HFFc6 (cell line): ENCODE data around the gene ANGPTL5. TPM values are rescaled to one million over a fixed set of nuclear protein-coding genes. Genes with fewer than 3 reads are reported as not detected.
A peak's percentile ranks its signal among the peaks of the same experiment; 100 is the strongest.
"Not testable (repeated sequence)": the region's sequence is repeated elsewhere in the genome, so short reads cannot be mapped to it uniquely, and the experiment has no call there.

Experiments
- DNase-seq: peaks from one replicate; pipeline ENCODE4 v3.0.0-alpha.2; 2018
- H3K27ac Mint-ChIP-seq: 2 replicates; pipeline ENCODE4 v1.8.0; 2020; ENCODE audit warnings: mild to moderate bottlenecking, mixed read lengths
- H3K27me3 Mint-ChIP-seq: 2 replicates; pipeline ENCODE4 v1.8.0; 2021; ENCODE audit warnings: mild to moderate bottlenecking, moderate library complexity, mixed read lengths; ENCODE audit not compliant: insufficient read depth
- H3K36me3 Mint-ChIP-seq: 2 replicates; pipeline ENCODE4 v1.8.0; 2021; ENCODE audit warnings: low read depth, mixed read lengths
- H3K4me1 Mint-ChIP-seq: 2 replicates; pipeline ENCODE4 v1.8.0; 2020; ENCODE audit warnings: low read depth, mixed read lengths
- H3K4me3 Mint-ChIP-seq: 2 replicates; pipeline ENCODE4 v1.8.0; 2020; ENCODE audit warnings: mild to moderate bottlenecking, moderate library complexity, mixed read lengths
- H3K9me3 Mint-ChIP-seq: 2 replicates; pipeline ENCODE4 v1.8.0; 2020; ENCODE audit warnings: mild to moderate bottlenecking, mixed read lengths
- CTCF ChIP-seq: fragments of 200-600 bp; sonication (generic); IDR thresholded peaks from 2 replicates; pipeline ENCODE4 v1.5.0; 2021; ENCODE audit warnings: antibody characterized with exemption, mild to moderate bottlenecking
- total RNA-seq, 6 experiments: library from RNA; stranded (reverse); fragmentation: NEBNext Ultra II Directional; extraction: Animal tissue kit (Norgen Biotek cat#: 25700); gene quantifications; 2 replicates in 1 of 6; 3 replicates in 5 of 6; pipeline ENCODE4 v1.2.3, GENCODE V29; 2021

ANGPTL5 gene
- total RNA-seq, 6 experiments from 2014 or later: not detected

GRCh38 chr11:101862391-101863233, 53.7 kb downstream of the ANGPTL5 start:
- H3K36me3 Mint-ChIP-seq: peaks cover 11% of the 10 kb centered on the region
- DNase-seq: peak; percentile 72
- peak overlapping the region; percentile 64 for H3K27ac Mint-ChIP-seq
- H3K27me3 Mint-ChIP-seq: no peaks in the 10 kb centered on the region
- H3K4me1 Mint-ChIP-seq: peaks cover 68% of the 10 kb centered on the region
- H3K4me3 Mint-ChIP-seq: peak overlapping the region; percentile 34
- peak; percentile 78 for TF ChIP-seq CTCF
- peaks cover 11% of the 10 kb centered on the region for H3K9me3 Mint-ChIP-seq

- H3K4me1 Mint-ChIP-seq: peaks cover 50% of the 10 kb centered on the region
- H3K36me3 Mint-ChIP-seq: peaks cover 11% of the 10 kb centered on the region
- H3K27ac Mint-ChIP-seq: no peak overlapping the region
- H3K4me3 Mint-ChIP-seq: no peak overlapping the region
- H3K27me3 Mint-ChIP-seq: no peaks in the 10 kb centered on the region
- peak; percentile 62 for DNase-seq
- TF ChIP-seq CTCF: peak; percentile 91
- H3K9me3 Mint-ChIP-seq: peaks cover 11% of the 10 kb centered on the region
Measured at GRCh38 chr11:101860696-101861427, 55.5 kb downstream of the ANGPTL5 start.

DNA sequence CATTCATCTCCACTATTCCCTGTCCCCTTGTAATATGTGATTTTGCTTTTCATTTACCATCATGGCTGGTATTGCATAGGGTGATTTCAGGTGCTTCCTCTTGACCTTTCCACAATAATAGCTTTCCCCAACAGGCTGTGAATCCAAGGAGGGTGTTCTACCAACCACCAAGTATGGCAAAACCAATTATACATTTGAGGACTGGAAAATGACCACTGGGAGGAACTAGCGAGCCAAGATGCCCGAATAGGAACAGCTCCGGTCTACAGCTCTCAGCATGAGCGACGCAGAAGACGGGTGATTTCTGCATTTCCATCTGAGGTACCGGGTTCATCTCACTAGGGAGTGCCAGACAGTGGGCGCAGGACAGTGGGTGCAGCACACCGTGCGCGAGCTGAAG, 64.1 kb downstream of the ANGPTL5 start:
- not testable (repeated sequence) for H3K9me3 Mint-ChIP-seq, H3K4me3 Mint-ChIP-seq, DNase-seq, H3K4me1 Mint-ChIP-seq, H3K36me3 Mint-ChIP-seq, H3K27me3 Mint-ChIP-seq, H3K27ac Mint-ChIP-seq
- TF ChIP-seq CTCF: peak; percentile 58

- H3K27ac Mint-ChIP-seq: no peak overlapping the region
- H3K4me1 Mint-ChIP-seq: no peaks in the 10 kb centered on the region
- peaks cover 4% of the 10 kb centered on the region for H3K27me3 Mint-ChIP-seq
- no peaks in the 10 kb centered on the region for H3K36me3 Mint-ChIP-seq
- TF ChIP-seq CTCF: peak; percentile 85
- no peak for DNase-seq
- H3K9me3 Mint-ChIP-seq: no peaks in the 10 kb centered on the region; the same call in 1 of the 2 replicates
- no peak overlapping the region for H3K4me3 Mint-ChIP-seq
Measured at GRCh38 chr11:101848262-101848661, 68.1 kb downstream of the ANGPTL5 start.

DNA sequence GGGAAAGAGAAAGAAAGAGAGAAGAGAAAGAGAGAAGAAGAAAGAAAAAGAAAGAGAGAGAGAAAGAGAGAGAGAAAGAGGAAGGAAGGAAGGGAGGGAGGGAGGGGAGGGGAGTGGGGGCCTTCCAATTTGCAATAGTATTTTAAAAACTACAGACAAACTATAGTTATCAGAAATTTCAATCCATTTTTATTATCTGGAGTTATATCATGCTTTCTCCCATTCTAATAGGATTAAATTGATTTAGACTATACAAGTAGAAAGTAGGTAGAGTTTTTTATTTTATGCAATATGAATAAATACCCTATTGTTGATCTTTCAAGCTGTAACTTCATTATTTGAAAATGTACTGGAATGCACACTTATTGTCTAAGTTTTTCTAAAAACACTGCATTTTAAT, 71.7 kb downstream of the ANGPTL5 start:
- H3K4me3 Mint-ChIP-seq: no peak overlapping the region
- H3K27me3 Mint-ChIP-seq: peaks cover 7% of the 10 kb centered on the region
- TF ChIP-seq CTCF: no peak
- no peak overlapping the region for H3K27ac Mint-ChIP-seq
- no peaks in the 10 kb centered on the region for H3K36me3 Mint-ChIP-seq
- no peaks in the 10 kb centered on the region for H3K9me3 Mint-ChIP-seq
- DNase-seq: no peak
- H3K4me1 Mint-ChIP-seq: no peaks in the 10 kb centered on the region
